Hepatocyte (in vitro differentiated cells): ENCODE results near the gene CDC14B.

Experiments used
- EZH2 ChIP-seq: fragments of 200-600 bp; sonication (generic); IDR thresholded peaks from 2 replicates; pipeline ENCODE4 v1.6.1; 2016; ENCODE audit warnings: antibody characterized with exemption, mild to moderate bottlenecking, borderline replicate concordance
- TF ChIP-seq, protein P1 (sequence below): fragments of 200-600 bp; sonication (generic); IDR thresholded peaks from 2 replicates; pipeline ENCODE4 v1.5.1; 2016; ENCODE audit warnings: antibody characterized with exemption, mild to moderate bottlenecking; ENCODE audit not compliant: poor library complexity

DNA sequence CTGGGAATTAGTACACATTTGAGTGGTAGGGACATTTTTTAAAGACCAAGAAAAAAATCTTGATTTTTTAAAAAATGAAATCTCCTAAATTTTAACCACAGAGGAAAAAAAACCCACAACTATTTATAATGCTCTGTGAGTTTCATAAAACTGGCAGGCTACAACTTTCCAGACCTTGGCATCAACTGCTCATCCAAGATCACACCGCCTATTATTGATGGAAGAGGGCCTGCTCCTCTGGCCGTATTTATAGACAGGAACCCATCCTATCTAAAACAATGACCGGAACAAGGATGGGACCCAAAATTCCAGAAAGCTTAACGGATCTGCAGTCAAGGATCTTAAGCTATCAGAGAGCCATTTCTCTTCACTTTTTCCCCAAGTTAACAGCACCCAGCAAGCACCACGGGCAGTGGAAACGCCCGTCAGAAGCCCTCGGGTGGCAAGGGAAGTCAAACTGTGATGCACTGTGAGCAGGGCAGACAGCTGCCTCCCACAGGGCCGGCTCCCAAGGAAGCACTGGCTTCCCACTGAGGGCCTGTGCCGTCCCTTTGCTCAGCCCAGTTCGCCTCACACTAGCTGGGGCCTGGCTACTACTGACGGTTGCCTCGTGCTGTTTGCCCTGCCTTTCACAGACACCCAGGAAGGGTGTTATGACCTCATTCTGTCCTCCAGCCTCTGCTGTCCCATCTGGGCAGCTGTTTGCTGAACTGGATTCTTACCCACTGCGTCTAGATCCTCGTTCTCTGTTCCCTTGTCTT, 62.8 kb downstream of the CDC14B start:
- TF ChIP-seq, protein P1, sequence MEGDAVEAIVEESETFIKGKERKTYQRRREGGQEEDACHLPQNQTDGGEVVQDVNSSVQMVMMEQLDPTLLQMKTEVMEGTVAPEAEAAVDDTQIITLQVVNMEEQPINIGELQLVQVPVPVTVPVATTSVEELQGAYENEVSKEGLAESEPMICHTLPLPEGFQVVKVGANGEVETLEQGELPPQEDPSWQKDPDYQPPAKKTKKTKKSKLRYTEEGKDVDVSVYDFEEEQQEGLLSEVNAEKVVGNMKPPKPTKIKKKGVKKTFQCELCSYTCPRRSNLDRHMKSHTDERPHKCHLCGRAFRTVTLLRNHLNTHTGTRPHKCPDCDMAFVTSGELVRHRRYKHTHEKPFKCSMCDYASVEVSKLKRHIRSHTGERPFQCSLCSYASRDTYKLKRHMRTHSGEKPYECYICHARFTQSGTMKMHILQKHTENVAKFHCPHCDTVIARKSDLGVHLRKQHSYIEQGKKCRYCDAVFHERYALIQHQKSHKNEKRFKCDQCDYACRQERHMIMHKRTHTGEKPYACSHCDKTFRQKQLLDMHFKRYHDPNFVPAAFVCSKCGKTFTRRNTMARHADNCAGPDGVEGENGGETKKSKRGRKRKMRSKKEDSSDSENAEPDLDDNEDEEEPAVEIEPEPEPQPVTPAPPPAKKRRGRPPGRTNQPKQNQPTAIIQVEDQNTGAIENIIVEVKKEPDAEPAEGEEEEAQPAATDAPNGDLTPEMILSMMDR, result no peak
- no peak for TF ChIP-seq EZH2
